CD14-positive monocyte (primary cell): ENCODE measurements around the gene ACTN4. TPM values are rescaled to one million over a fixed set of nuclear protein-coding genes. Genes with fewer than 3 reads are reported as not detected.

Experiments used
- DNase-seq, 3 donors: peaks; one replicate each; pipeline ENCODE4 v3.0.0-alpha.2; 2011 to 2022
- H2AFZ ChIP-seq: 2 replicates; pipeline ENCODE4 v1.6.0; 2012; ENCODE audit warnings: mild to moderate bottlenecking, low read depth, low read length, inconsistent platforms; ENCODE audit not compliant: insufficient read depth, poor library complexity, severe bottlenecking
- H3K27ac ChIP-seq, 2 donors: 1 replicate in 1 of 2; 2 replicates in 1 of 2; pipeline ENCODE4 v1.5.1; 2012 to 2013; ENCODE audit warnings: low read length in 2 of 2, control low read depth in 1 of 2, inconsistent platforms in 1 of 2, low read depth in 1 of 2, mild to moderate bottlenecking in 1 of 2
- H3K27me3 ChIP-seq, 2 donors: one replicate each; pipeline versions ENCODE4 v1.6.0 to v1.6.1; 2011 to 2013; ENCODE audit warnings: low read length in 2 of 2; ENCODE audit not compliant: control insufficient read depth in 2 of 2, insufficient read depth in 2 of 2
- H3K36me3 ChIP-seq, 2 donors: replicated peaks in 1 of 2; 1 replicate in 1 of 2; 2 replicates in 1 of 2; pipeline versions ENCODE4 v1.5.1 to v1.6.1; 2012 to 2013; ENCODE audit warnings: low read length in 2 of 2, control low read depth in 1 of 2, inconsistent platforms in 1 of 2, mild to moderate bottlenecking in 1 of 2; ENCODE audit not compliant: insufficient read depth in 2 of 2, control insufficient read depth in 1 of 2
- H3K4me1 ChIP-seq, 2 donors: 1 replicate in 1 of 2; 2 replicates in 1 of 2; pipeline versions ENCODE4 v1.5.1 to v1.6.1; 2012 to 2013; ENCODE audit warnings: low read length in 2 of 2, control low read depth in 1 of 2, inconsistent platforms in 1 of 2, mild to moderate bottlenecking in 1 of 2, moderate library complexity in 1 of 2; ENCODE audit not compliant: insufficient read depth in 2 of 2, control insufficient read depth in 1 of 2
- H3K4me2 ChIP-seq: replicated peaks from 2 replicates; pipeline ENCODE3; 2012; ENCODE audit warnings: low read length, moderate library complexity, mild to moderate bottlenecking; ENCODE audit not compliant: poor library complexity, severe bottlenecking; ENCODE audit errors: extremely low read depth
- H3K4me3 ChIP-seq, 3 experiments: fragments of 200-600 bp in 1 of 3; sonication (generic) in 1 of 3; replicated peaks in 1 of 3; 1 replicate in 2 of 3; 2 replicates in 1 of 3; pipeline ENCODE4 v1.5.1; 2011 to 2013; ENCODE audit warnings: low read length in 3 of 3, mild to moderate bottlenecking in 3 of 3, control low read depth in 2 of 3, low read depth in 2 of 3, inconsistent platforms in 1 of 3, moderate library complexity in 1 of 3
- H3K79me2 ChIP-seq: 2 replicates; pipeline ENCODE4 v1.6.0; 2012; ENCODE audit warnings: mild to moderate bottlenecking, control low read depth, inconsistent platforms, low read length, moderate library complexity; ENCODE audit not compliant: insufficient read depth
- H3K9ac ChIP-seq: 2 replicates; pipeline ENCODE4 v1.6.0; 2017; ENCODE audit warnings: low read length, mild to moderate bottlenecking; ENCODE audit not compliant: insufficient read depth, poor library complexity, severe bottlenecking
- H3K9me3 ChIP-seq, 2 donors: replicated peaks in 1 of 2; 1 replicate in 1 of 2; 2 replicates in 1 of 2; pipeline versions ENCODE4 v1.5.1 to v1.6.1; 2012 to 2013; ENCODE audit warnings: low read length in 2 of 2, control low read depth in 1 of 2; ENCODE audit not compliant: control insufficient read depth in 1 of 2, insufficient read depth in 1 of 2
- H4K20me1 ChIP-seq: 2 replicates; pipeline ENCODE4 v1.6.0; 2012; ENCODE audit warnings: mild to moderate bottlenecking, low read length, control low read depth, moderate library complexity; ENCODE audit not compliant: insufficient read depth
- H3K27ac Mint-ChIP-seq, 7 donors: one replicate each; pipeline ENCODE4 v1.8.0; 2020; ENCODE audit warnings: mild to moderate bottlenecking in 7 of 7, mixed read lengths in 7 of 7, moderate library complexity in 6 of 7, inconsistent platforms in 2 of 7
- H3K27me3 Mint-ChIP-seq, 3 donors: one replicate each; pipeline ENCODE4 v1.8.0; 2021 to 2022; ENCODE audit warnings: low read depth in 3 of 3, mild to moderate bottlenecking in 3 of 3, mixed read lengths in 3 of 3, moderate library complexity in 3 of 3, inconsistent platforms in 1 of 3
- H3K36me3 Mint-ChIP-seq, 2 donors: one replicate each; pipeline ENCODE4 v1.8.0; 2020; ENCODE audit warnings: mixed read lengths in 2 of 2, inconsistent platforms in 1 of 2, mild to moderate bottlenecking in 1 of 2
- H3K4me1 Mint-ChIP-seq: one replicate; pipeline ENCODE4 v1.8.0; 2020; ENCODE audit warnings: mild to moderate bottlenecking, mixed read lengths
- H3K4me3 Mint-ChIP-seq, 2 donors: one replicate each; pipeline ENCODE4 v1.8.0; 2020; ENCODE audit warnings: mild to moderate bottlenecking in 2 of 2, mixed read lengths in 2 of 2, moderate library complexity in 1 of 2
- H3K9me3 Mint-ChIP-seq, 7 donors: one replicate each; pipeline ENCODE4 v1.8.0; 2020 to 2022; ENCODE audit warnings: mixed read lengths in 7 of 7, mild to moderate bottlenecking in 6 of 7, moderate library complexity in 6 of 7, inconsistent platforms in 2 of 7
- CTCF ChIP-seq: fragments of 200-600 bp; IDR thresholded peaks from one replicate; pipeline ENCODE4 v1.8.0; 2022; ENCODE audit warnings: antibody characterized with exemption, mild to moderate bottlenecking
- WGBS: methylation state at CpG from one replicate; pipeline ENCODE4 v1.1.5; 2013; ENCODE audit warnings: missing lambda C conversion rate; ENCODE audit not compliant: insufficient coverage; 5-methylcytosine and 5-hydroxymethylcytosine counted together
- intact Hi-C, 2 donors: fragments of 100-400 bp; cut with micrococcal nuclease; formaldehyde crosslinking; loops; one replicate each; pipeline versions ENCODE4 v1.15.0 to v1.15.1; 2023
- polyA plus RNA-seq, 3 donors: library from polyadenylated mRNA; depleted of rRNA in 1 of 3; unstranded in 2 of 3; stranded (reverse) in 1 of 3; fragments of 300-500 nt in 2 of 3; fragments of >200 nt in 1 of 3; fragmentation: Illumina TruSeq in 2 of 3; gene quantifications; 1 replicate in 2 of 3; 2 replicates in 1 of 3; pipeline ENCODE4 v1.2.3, GENCODE V29; 2012 to 2021

The ACTN4 gene
- polyA plus RNA-seq, 3 donors: 8.4 to 177 (median 16.0) TPM

GRCh38 chr19:38635483-38636399 is 11.7 kb upstream of the ACTN4 start:
- Histone ChIP-seq H3K9me3 (no peaks in the 10 kb centered on the region), H4K20me1 (peaks cover 15% of the 10 kb centered on the region), H3K4me3 (no peak overlapping the region), H3K27me3 (no peaks in the 10 kb centered on the region), H3K4me1 (peaks cover 10 to 17% of the 10 kb centered on the region in 2 donors), H3K4me2 (no peak overlapping the region), H3K79me2 (no peaks in the 10 kb centered on the region), H2AFZ (no peak overlapping the region), H3K9ac (no peak overlapping the region), H3K27ac (peak overlapping the region in 1 of 2 donors; percentile 36), H3K36me3 (peaks cover 35 to 57% of the 10 kb centered on the region in 2 donors)
- intact Hi-C loops: loop anchor here (2.0 to 10.0 kb wide), 4 partner anchors 91 to 299 kb away; partner anchors contain the start of genes FAM98C (in 2 of the 2), MRPS12 (in 1 of the 2) and SARS2 (in 1 of the 2)
- Mint-ChIP-seq H3K27me3 (peaks cover 0 to 1% (median 0%) of the 10 kb centered on the region in 3 donors), H3K9me3 (peaks cover 0 to 2% (median 0%) of the 10 kb centered on the region in 7 donors), H3K36me3 (peaks cover 37 to 68% of the 10 kb centered on the region in 2 donors), H3K4me3 (no peak overlapping the region), H3K4me1 (peaks cover 21% of the 10 kb centered on the region), H3K27ac (peak overlapping the region in 3 of 7 donors; percentile 27 to 92 (median 61))
- TF ChIP-seq CTCF: no peak
- DNase-seq: no peak
- WGBS: 95% methylated on average over 15 of the region's 17 CpGs

GRCh38 chr19:38638461-38638860 is 9.0 kb upstream of the ACTN4 start:
- Histone ChIP-seq H3K27ac (no peak overlapping the region), H3K9me3 (no peaks in the 10 kb centered on the region), H3K4me2 (no peak overlapping the region), H4K20me1 (peaks cover 15% of the 10 kb centered on the region), H3K9ac (no peak overlapping the region), H2AFZ (no peak overlapping the region), H3K4me3 (no peak overlapping the region), H3K79me2 (no peaks in the 10 kb centered on the region), H3K36me3 (peaks cover 22 to 31% of the 10 kb centered on the region in 2 donors), H3K27me3 (no peaks in the 10 kb centered on the region), H3K4me1 (peaks cover 10 to 17% of the 10 kb centered on the region in 2 donors)
- intact Hi-C loops: loop anchor here (5.0 to 10.0 kb wide), 3 partner anchors 94 to 296 kb away; partner anchors contain the start of genes FAM98C (in 1 of the 2), MRPS12 (in 1 of the 2) and SARS2 (in 1 of the 2)
- Mint-ChIP-seq H3K4me1 (peaks cover 26% of the 10 kb centered on the region), H3K36me3 (peaks cover 14 to 42% of the 10 kb centered on the region in 2 donors), H3K27ac (no peak overlapping the region), H3K4me3 (no peak overlapping the region), H3K9me3 (no peaks in the 10 kb centered on the region), H3K27me3 (peaks cover 0 to 1% (median 0%) of the 10 kb centered on the region in 3 donors)
- TF ChIP-seq CTCF: no peak
- DNase-seq: no peak
- WGBS: 100% methylated on average over 1 of the region's 3 CpGs
